K562 (cell line): Measurements from ENCODE around the gene KLHDC7A. TPM values are rescaled to one million over a fixed set of nuclear protein-coding genes. Genes with fewer than 3 reads are reported as not detected.

Source experiments
- CEBPG ChIP-seq, 3 experiments: fragments of 200-800 bp in 1 of 3; sonication (Bioruptor generic) in 1 of 3; sonication (generic) in 1 of 3; formaldehyde crosslinking in 1 of 3; IDR thresholded peaks in 2 of 3; conservative IDR thresholded peaks in 1 of 3; 2 replicates each; pipeline versions ENCODE4 v1.6.1 to v1.8.0; 2016 to 2022; ENCODE audit warnings: missing compliant biosample characterization in 2 of 3, missing genetic modification characterization in 2 of 3, mild to moderate bottlenecking in 1 of 3, missing genetic modification reagents in 1 of 3
- FOXJ2 ChIP-seq: fragments of 200-800 bp; sonication (Bioruptor generic); IDR thresholded peaks from 2 replicates; pipeline ENCODE4 v1.6.1; 2016; ENCODE audit warnings: missing genetic modification characterization, missing compliant biosample characterization
- PHTF2 ChIP-seq: fragments of 250-450 bp; sonication (Bioruptor Pico); IDR thresholded peaks from 2 replicates; pipeline ENCODE4 v1.5.0; 2021; ENCODE audit warnings: mild to moderate bottlenecking
- SMAD3 ChIP-seq: fragments of 450-650 bp; formaldehyde crosslinking; conservative IDR thresholded peaks from 2 replicates; pipeline ENCODE4 v1.4.0; 2020; ENCODE audit warnings: mild to moderate bottlenecking
- SMARCA5 ChIP-seq: fragments of 450-650 bp; IDR thresholded peaks from 2 replicates; pipeline ENCODE4 v1.6.1; 2016
- SMC3 ChIP-seq: conservative IDR thresholded peaks from 2 replicates; pipeline ENCODE4 v1.6.1; 2011; ENCODE audit warnings: low read depth, low read length, improper control_type of control experiment; ENCODE audit not compliant: insufficient read depth
- SREBF1 ChIP-seq: fragments of 150-350 bp; IDR thresholded peaks from 2 replicates; pipeline ENCODE4 v1.6.1; 2014; ENCODE audit warnings: antibody characterized with exemption, low read depth, low read length, borderline replicate concordance
- THAP12 ChIP-seq: fragments of 250-450 bp; sonication (Bioruptor Pico); IDR thresholded peaks from 2 replicates; pipeline ENCODE4 v1.9.0; 2021; ENCODE audit warnings: mild to moderate bottlenecking, inconsistent platforms
- ZBTB43 ChIP-seq: sonication (generic); formaldehyde crosslinking; IDR thresholded peaks from 2 replicates; pipeline ENCODE4 v1.8.0; 2023; ENCODE audit warnings: mild to moderate bottlenecking, missing genetic modification reagents
- ZNF280A ChIP-seq: fragments of 450-650 bp; IDR thresholded peaks from 2 replicates; pipeline ENCODE4 v1.6.1; 2018; ENCODE audit warnings: mild to moderate bottlenecking, low read depth; ENCODE audit not compliant: partially characterized antibody
- ZNF282 ChIP-seq: sonication (generic); formaldehyde crosslinking; IDR thresholded peaks from 2 replicates; pipeline ENCODE4 v1.8.1; 2023; ENCODE audit warnings: missing genetic modification reagents
- ZNF518B ChIP-seq: fragments of 250-450 bp; sonication (Bioruptor Pico); IDR thresholded peaks from 2 replicates; pipeline ENCODE4 v1.5.0; 2021; ENCODE audit warnings: mild to moderate bottlenecking, moderate library complexity
- polyA plus RNA-seq, 8 experiments: library from polyadenylated mRNA; depleted of rRNA in 4 of 8; stranded (reverse) in 5 of 8; unstranded in 3 of 8; fragments of >200 nt; fragmentation: Nextera tagmentation in 2 of 8; fragmentation: Illumina TruSeq in 1 of 8; extraction: Ambion mirVana in 2 of 8; extraction: Trizol in 1 of 8; gene quantifications; 2 replicates each; pipeline versions ENCODE4 v1.2.1 to v1.2.3, GENCODE V29; 2011 to 2014; ENCODE audit warnings: inconsistent platforms in 1 of 8, missing spikeins in 1 of 8
- total RNA-seq, 7 experiments: library from RNA; depleted of rRNA in 6 of 7; stranded (reverse); fragments of >200 nt in 6 of 7; fragmentation: Illumina TruSeq in 2 of 7; extraction: Trizol in 2 of 7; gene quantifications; 2 replicates each; pipeline versions ENCODE4 v1.2.1 to v1.2.3, GENCODE V29; 2011 to 2021; ENCODE audit warnings: low replicate concordance in 1 of 7
- TF ChIP-seq, protein P1 (sequence below): sonication (generic); formaldehyde crosslinking; IDR thresholded peaks from 2 replicates; pipeline ENCODE4 v1.8.0; 2022; ENCODE audit warnings: mild to moderate bottlenecking, low read depth, missing genetic modification reagents
- TF ChIP-seq, protein P2 (sequence below), 2 experiments: fragments of 250-450 bp in 1 of 2; fragments of 450-650 bp in 1 of 2; sonication (Bioruptor Pico) in 1 of 2; IDR thresholded peaks; 2 replicates each; pipeline versions ENCODE4 v1.6.1 to v1.8.0; 2016 to 2021; ENCODE audit warnings: mild to moderate bottlenecking in 2 of 2, moderate library complexity in 2 of 2, missing compliant biosample characterization in 1 of 2, missing genetic modification characterization in 1 of 2

KLHDC7A gene
- total and polyA plus RNA-seq, 9 of the 15 experiments (the other 6 are each of a cell fraction or from before 2014, with no cell fraction given): 0.01 to 0.02 (median 0.01) TPM; not detected in 6

DNA sequence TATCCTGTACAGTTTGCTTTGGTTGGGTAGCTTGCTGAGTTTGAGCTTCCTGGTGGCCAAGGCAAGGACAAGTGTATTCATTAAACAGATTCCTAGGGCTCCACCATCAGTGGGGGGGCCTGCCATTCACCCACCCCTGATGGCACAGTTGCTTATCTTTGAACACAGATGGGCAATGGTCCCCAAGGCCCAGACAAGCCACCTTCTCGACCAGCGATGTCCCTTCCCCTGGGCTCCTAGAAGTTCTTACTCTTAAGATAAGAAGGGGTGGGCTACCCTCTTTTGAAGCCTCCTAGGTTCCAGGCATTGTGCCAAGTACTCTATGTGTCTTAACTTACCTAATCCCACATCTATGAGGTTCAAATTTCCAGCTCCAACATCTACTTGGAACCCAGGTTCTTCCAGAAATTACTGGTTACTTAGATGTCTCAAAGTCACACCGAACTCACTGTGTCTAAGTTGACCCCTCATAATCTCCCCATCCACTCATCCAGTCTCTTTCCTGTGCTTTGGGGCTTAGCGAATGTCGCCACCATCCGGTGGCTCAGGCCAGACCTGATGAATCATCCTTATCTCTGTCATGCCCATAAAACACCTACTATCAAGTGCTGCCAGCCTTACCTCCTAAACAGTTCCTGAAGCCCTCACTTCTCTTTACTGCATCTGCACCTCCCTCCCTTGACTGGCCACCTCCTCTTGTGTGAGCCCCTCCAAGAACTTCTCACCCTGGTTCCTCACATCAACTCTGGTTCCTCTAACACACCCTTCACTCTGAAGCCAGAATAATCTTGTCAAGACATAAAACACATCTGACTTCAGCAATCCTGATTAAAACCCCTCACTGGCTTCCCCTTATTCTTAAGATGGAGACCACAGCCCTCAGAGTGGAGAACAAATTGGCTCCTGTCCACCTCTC, 50.1 kb downstream of the KLHDC7A start (continued):
- TF ChIP-seq ZNF280A (no peak), SMAD3 (CRISPR knock-in tag) (peak; percentile 50; the same call in 1 of the 2 replicates), SMARCA5 (no peak), FOXJ2 (no peak), ZNF282 (CRISPR knock-in tag) (no peak), SMC3 (0 out of 2 replicates have a peak, but pooled peaks have one; percentile 25), CEBPG (CRISPR knock-in tag; IDR thresholded peaks at IDR 0.05) (0 out of 2 replicates have a peak, but pooled peaks have one; percentile 16), CEBPG (tag; conservative IDR thresholded peaks at IDR 0.05 in 1 of 2, IDR thresholded peaks at IDR 0.05 in 1 of 2) (no peak), ZBTB43 (no peak), ZNF518B (CRISPR knock-in tag) (no peak), PHTF2 (CRISPR knock-in tag) (no peak), THAP12 (no peak), SREBF1 (no peak)
- TF ChIP-seq, protein P1, sequence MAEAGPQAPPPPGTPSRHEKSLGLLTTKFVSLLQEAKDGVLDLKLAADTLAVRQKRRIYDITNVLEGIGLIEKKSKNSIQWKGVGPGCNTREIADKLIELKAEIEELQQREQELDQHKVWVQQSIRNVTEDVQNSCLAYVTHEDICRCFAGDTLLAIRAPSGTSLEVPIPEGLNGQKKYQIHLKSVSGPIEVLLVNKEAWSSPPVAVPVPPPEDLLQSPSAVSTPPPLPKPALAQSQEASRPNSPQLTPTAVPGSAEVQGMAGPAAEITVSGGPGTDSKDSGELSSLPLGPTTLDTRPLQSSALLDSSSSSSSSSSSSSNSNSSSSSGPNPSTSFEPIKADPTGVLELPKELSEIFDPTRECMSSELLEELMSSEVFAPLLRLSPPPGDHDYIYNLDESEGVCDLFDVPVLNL (CRISPR knock-in tag): no peak
- TF ChIP-seq, protein P2, sequence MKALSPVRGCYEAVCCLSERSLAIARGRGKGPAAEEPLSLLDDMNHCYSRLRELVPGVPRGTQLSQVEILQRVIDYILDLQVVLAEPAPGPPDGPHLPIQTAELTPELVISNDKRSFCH (CRISPR knock-in tag; IDR thresholded peaks at IDR 0.05): no peak
- TF ChIP-seq, protein P2 (tag; IDR thresholded peaks at IDR 0.05): no peak
